ENCODE data around the gene GIPC1. TPM values are rescaled to one million over a fixed set of nuclear protein-coding genes. Genes with fewer than 3 reads are reported as not detected.

GIPC1 gene
- total and polyA plus RNA-seq, 7 experiments from 2014 or later: 21.3 to 46.1 (median 25.9) TPM

DNA sequence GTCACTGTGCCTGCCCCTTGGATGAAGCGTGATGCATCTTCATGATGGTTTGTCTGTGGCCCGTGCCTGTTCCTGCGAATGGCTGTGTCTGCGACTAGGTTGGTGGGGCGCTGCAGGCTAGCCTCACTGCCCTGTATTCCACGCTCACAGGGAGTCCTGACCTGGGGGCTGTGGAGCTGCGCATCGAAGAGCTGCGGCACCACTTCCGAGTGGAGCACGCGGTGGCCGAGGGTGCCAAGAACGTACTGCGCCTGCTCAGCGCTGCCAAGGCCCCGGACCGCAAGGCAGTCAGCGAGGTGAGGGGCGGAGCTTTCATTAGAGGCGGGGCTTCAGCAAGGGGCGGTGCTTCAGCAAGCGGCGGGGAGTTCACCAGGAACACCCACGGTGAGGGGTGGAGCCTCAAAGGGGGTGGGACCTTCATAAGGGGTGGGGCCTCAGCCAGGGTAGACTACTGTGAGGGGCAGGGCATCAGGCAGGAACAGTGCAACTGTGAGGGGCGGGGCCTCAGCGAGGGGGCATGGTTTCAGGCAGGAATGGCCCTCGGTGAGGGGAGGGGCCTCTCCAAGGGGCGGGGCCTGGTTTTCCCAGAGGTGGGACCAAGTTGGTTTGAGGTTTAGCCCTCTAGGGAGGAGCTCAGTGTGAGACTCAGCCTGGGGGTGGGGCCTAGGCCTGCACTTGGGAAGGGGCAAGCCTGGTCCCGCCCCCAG, 45.6 kb downstream of the GIPC1 start:
- Mint-ChIP-seq H3K36me3 (peaks cover 0 to 41% (median 30%) of the 10 kb centered on the region in 5 donors), H3K27ac (peak overlapping the region in 6 of 9 donors; percentile 28 to 78 (median 64))

DNA sequence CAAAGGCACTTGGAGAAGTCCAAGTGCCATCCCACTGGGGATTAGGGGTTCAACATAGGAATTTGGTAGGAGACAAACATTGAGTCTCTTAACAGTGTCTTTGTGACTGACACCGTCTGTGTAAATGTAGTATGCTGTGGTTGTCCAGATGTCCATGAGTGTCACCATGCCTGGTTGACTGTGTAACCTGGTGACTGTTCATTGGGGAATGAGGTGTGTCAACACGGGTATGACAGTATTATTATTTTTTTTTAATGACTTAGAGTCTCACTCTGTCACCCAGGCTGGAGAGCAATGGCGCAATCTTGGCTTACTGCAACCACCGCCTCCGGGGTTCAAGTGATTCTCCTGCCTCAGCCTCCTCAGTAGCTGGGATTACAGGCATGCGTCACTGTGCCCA, 46.6 kb downstream of the GIPC1 start:
- ATAC-seq: no peak
- intact Hi-C loops (cut with micrococcal nuclease): no loop called here
- no peak overlapping the region for H3K4me3 Mint-ChIP-seq
- Histone ChIP-seq H3K27ac (ENCODE audit: low read depth, low read length) (no peak overlapping the region), H3K4me1 (ENCODE audit: control insufficient read depth in 2 of 2, insufficient read depth in 2 of 2, low read length in 2 of 2) (peaks cover 0 to 5% of the 10 kb centered on the region in 2 donors), H3K4me3 (ENCODE audit: low read length) (no peak overlapping the region), H3K27me3 (ENCODE audit: control insufficient read depth in 2 of 2, insufficient read depth in 2 of 2, low read length in 2 of 2) (no peaks in the 10 kb centered on the region), H3K36me3 (ENCODE audit: control insufficient read depth in 2 of 3, insufficient read depth in 3 of 3, low read length in 3 of 3) (peaks cover 37 to 94% (median 43%) of the 10 kb centered on the region in 3 experiments), H3K9me3 (ENCODE audit: control insufficient read depth in 2 of 3, low read length in 3 of 3) (no peaks in the 10 kb centered on the region)
- H3K27ac Mint-ChIP-seq: peak overlapping the region in 3 of 9 donors; percentile 16 to 61 (median 17)
- no peaks in the 10 kb centered on the region for H3K9me3 Mint-ChIP-seq
- CTCF ChIA-PET: no interaction called here
- POLR2A ChIA-PET: no interaction called here
- peaks cover 4 to 42% (median 34%) of the 10 kb centered on the region in 5 donors for H3K36me3 Mint-ChIP-seq
- H3K4me1 Mint-ChIP-seq: peaks cover 6 to 28% (median 23%) of the 10 kb centered on the region in 7 donors
- no peak for DNase-seq
- H3K27me3 Mint-ChIP-seq: no peaks in the 10 kb centered on the region

More for the DNA sequence above, 45.6 kb downstream of the GIPC1 start:
- H3K27ac ChIP-seq (ENCODE audit: low read depth, low read length): no peak overlapping the region
- peaks cover 37 to 94% (median 40%) of the 10 kb centered on the region in 3 experiments for H3K36me3 ChIP-seq (ENCODE audit: control insufficient read depth in 2 of 3, insufficient read depth in 3 of 3, low read length in 3 of 3)
- Mint-ChIP-seq H3K27me3 (no peaks in the 10 kb centered on the region), H3K4me3 (no peak overlapping the region), H3K4me1 (peaks cover 0 to 20% (median 18%) of the 10 kb centered on the region in 7 donors), H3K9me3 (no peaks in the 10 kb centered on the region)
- ATAC-seq (peak; percentile 97), DNase-seq (peak in 8 of 9 donors; percentile 37 to 71 (median 54))
- H3K4me1 ChIP-seq (ENCODE audit: control insufficient read depth in 2 of 2, insufficient read depth in 2 of 2, low read length in 2 of 2): peaks cover 0 to 5% of the 10 kb centered on the region in 2 donors
- no peak overlapping the region for H3K4me3 ChIP-seq (ENCODE audit: low read length)
- ChIA-PET CTCF (interaction anchor here (0.6 kb wide), 1 partner anchor 29 kb away, joined by 3 read pairs; no protein-coding TSS in a partner anchor), POLR2A (no interaction called here)
- no peaks in the 10 kb centered on the region for H3K27me3 ChIP-seq (ENCODE audit: control insufficient read depth in 2 of 2, insufficient read depth in 2 of 2, low read length in 2 of 2)
- no peaks in the 10 kb centered on the region for H3K9me3 ChIP-seq (ENCODE audit: control insufficient read depth in 2 of 3, low read length in 3 of 3)
- intact Hi-C loops (cut with micrococcal nuclease): no loop called here

DNA sequence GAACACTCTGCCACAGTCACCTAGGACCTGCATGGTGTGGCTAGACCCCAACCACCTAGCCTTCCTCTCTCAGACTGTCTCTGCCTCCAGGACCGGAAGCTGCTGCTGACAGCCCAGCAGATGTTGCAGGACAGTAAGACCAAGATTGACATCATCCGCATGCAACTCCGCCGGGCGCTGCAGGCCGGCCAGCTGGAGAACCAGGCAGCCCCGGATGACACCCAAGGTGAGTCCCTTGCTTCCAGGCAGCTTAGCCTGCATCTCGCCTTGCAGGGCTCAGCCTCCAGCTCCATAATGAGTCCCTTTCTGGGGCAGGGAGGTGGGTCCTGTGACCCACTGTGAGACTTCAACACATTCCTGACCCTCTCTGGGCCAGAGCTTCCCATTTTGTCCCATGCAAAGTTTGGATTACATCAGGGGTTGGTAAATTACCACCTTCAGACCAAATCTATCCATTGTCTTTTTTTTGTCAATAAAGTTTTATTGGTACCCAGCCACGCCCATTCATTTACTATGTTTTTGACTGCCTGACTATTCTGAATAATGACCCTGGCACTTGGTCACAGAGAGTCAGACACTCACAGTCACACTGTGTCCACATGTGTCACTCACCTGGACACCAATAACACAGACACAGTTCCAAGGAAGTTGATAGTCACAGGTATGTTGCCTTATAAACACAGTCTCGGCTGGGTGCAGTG, 49.4 kb downstream of the GIPC1 start:
- H3K27me3 Mint-ChIP-seq: no peaks in the 10 kb centered on the region
- no peaks in the 10 kb centered on the region for H3K27me3 ChIP-seq (ENCODE audit: control insufficient read depth in 2 of 2, insufficient read depth in 2 of 2, low read length in 2 of 2)
- ATAC-seq (no peak), DNase-seq (no peak)
- H3K36me3 ChIP-seq (ENCODE audit: control insufficient read depth in 2 of 3, insufficient read depth in 3 of 3, low read length in 3 of 3): peaks cover 49 to 96% (median 52%) of the 10 kb centered on the region in 3 experiments
- peak overlapping the region in 4 of 9 donors; percentile 25 to 72 (median 30) for H3K27ac Mint-ChIP-seq
- intact Hi-C loops (cut with micrococcal nuclease): no loop called here
- no peak overlapping the region for H3K4me3 ChIP-seq (ENCODE audit: low read length)
- CTCF ChIA-PET: interaction anchor here (0.6 kb wide), 1 partner anchor 296 kb away, joined by 3 read pairs; no protein-coding TSS in a partner anchor
- peak overlapping the region in 1 of 10 donors; percentile 16 for H3K4me3 Mint-ChIP-seq
- H3K27ac ChIP-seq (ENCODE audit: low read depth, low read length): no peak overlapping the region
- POLR2A ChIA-PET: interaction anchor here (1.0 to 1.9 kb wide), 3 partner anchors 26 to 32 kb away, joined by 3 to 7 read pairs (median 5); no protein-coding TSS in a partner anchor
- H3K4me1 ChIP-seq (ENCODE audit: control insufficient read depth in 2 of 2, insufficient read depth in 2 of 2, low read length in 2 of 2): peaks cover 0 to 10% of the 10 kb centered on the region in 2 donors
- H3K36me3 Mint-ChIP-seq: peaks cover 4 to 59% (median 35%) of the 10 kb centered on the region in 5 donors
- peaks cover 9 to 43% (median 36%) of the 10 kb centered on the region in 7 donors for H3K4me1 Mint-ChIP-seq
- H3K9me3 ChIP-seq (ENCODE audit: control insufficient read depth in 2 of 3, low read length in 3 of 3): no peaks in the 10 kb centered on the region
- H3K9me3 Mint-ChIP-seq: no peaks in the 10 kb centered on the region

DNA sequence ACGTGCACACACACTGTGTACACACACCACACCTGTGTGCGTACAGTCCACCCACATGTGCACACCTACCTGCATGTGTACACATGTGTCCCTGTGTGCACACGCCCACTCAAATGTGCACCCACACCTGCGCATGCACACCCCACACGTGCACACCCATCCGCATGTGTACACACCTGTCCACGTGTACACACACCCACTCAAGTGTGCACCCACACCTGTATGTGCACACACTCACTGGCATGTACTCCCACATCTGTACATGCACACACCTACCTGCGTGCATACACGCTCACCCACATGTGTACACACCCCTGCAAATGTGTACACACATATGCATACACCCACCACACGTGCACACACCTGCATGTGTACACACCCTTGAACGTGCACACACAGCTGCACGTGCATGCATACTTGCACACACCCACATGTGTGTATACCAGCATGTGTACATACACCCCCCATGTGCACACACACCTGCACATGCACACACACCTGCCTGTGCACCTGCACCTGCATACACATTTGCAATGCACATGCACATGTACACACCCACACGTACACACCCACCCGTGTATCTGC, 52.2 kb downstream of the GIPC1 start:
- no peaks in the 10 kb centered on the region for H3K9me3 ChIP-seq (ENCODE audit: control insufficient read depth in 2 of 3, low read length in 3 of 3)
- H3K4me3 ChIP-seq (ENCODE audit: low read length): no peak overlapping the region
- intact Hi-C loops (cut with micrococcal nuclease): no loop called here
- no peak for DNase-seq
- Mint-ChIP-seq H3K36me3 (peaks cover 10 to 49% (median 32%) of the 10 kb centered on the region in 5 donors), H3K27me3 (no peaks in the 10 kb centered on the region), H3K4me3 (peak overlapping the region in 2 of 10 donors; percentile 5 to 47), H3K4me1 (peaks cover 31 to 56% (median 46%) of the 10 kb centered on the region in 7 donors), H3K27ac (peak overlapping the region in 2 of 9 donors; percentile 21 to 28), H3K9me3 (no peaks in the 10 kb centered on the region)
- H3K4me1 ChIP-seq (ENCODE audit: control insufficient read depth in 2 of 2, insufficient read depth in 2 of 2, low read length in 2 of 2): peaks cover 21 to 26% of the 10 kb centered on the region in 2 donors
- CTCF ChIA-PET: no interaction called here
- no peak for ATAC-seq
- no peak overlapping the region for H3K27ac ChIP-seq (ENCODE audit: low read depth, low read length)
- H3K27me3 ChIP-seq (ENCODE audit: control insufficient read depth in 2 of 2, insufficient read depth in 2 of 2, low read length in 2 of 2): no peaks in the 10 kb centered on the region
- H3K36me3 ChIP-seq (ENCODE audit: control insufficient read depth in 2 of 3, insufficient read depth in 3 of 3, low read length in 3 of 3): peaks cover 29 to 72% (median 33%) of the 10 kb centered on the region in 3 experiments
- POLR2A ChIA-PET: interaction anchor here (1.0 kb wide), 1 partner anchor 60 kb away, joined by 3 read pairs; no protein-coding TSS in a partner anchor

DNA sequence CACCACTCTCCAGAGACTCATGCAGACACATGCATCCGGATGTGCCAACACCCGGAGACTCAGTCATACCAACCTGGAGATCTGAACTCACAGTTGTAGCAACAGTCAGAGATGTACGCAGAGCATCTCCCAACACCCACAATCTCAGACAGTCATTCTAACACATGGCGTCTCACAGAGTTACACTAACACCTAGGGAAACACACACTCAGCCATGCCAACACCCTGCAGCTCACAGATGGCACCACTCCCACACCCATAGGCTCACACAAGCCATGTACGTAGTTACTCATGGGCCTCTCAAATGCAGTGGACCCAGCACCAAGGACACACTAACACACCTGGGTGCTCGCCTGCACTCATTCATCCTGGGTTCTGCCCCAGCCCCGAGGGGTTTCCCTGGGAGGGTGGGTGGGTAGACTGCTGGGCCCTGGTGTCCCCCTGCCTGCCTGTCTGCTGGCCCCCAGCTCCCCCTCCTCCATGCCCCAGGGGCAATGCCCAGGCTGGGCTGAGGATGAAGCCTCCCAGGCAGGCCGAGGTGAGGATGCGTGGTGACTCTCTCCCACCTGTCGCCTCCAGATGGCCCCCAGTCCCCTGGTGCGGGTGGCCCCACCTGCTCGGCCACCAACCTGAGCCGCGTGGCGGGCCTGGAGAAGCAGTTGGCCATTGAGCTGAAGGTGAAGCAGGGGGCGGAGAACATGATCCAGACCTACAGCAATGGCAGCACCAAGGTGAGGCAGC, 52.9 kb downstream of the GIPC1 start:
- H3K36me3 Mint-ChIP-seq: peaks cover 10 to 46% (median 27%) of the 10 kb centered on the region in 5 donors
- H3K27ac Mint-ChIP-seq: peak overlapping the region in 6 of 9 donors; percentile 9 to 72 (median 28)
- DNase-seq: no peak
- H3K36me3 ChIP-seq (ENCODE audit: control insufficient read depth in 2 of 3, insufficient read depth in 3 of 3, low read length in 3 of 3): peaks cover 23 to 65% (median 28%) of the 10 kb centered on the region in 3 experiments
- no peak overlapping the region for H3K27ac ChIP-seq (ENCODE audit: low read depth, low read length)
- POLR2A ChIA-PET: interaction anchor here (0.6 to 7.0 kb wide), 3 partner anchors 24 to 1523 kb away, joined by 3 to 37 read pairs (median 3); partner anchors contain the start of gene DDX39A
- H3K27me3 Mint-ChIP-seq: no peaks in the 10 kb centered on the region
- H3K4me3 ChIP-seq (ENCODE audit: low read length): no peak overlapping the region
- peaks cover 24 to 26% of the 10 kb centered on the region in 2 donors for H3K4me1 ChIP-seq (ENCODE audit: control insufficient read depth in 2 of 2, insufficient read depth in 2 of 2, low read length in 2 of 2)
- intact Hi-C loops (cut with micrococcal nuclease): no loop called here
- H3K9me3 ChIP-seq (ENCODE audit: control insufficient read depth in 2 of 3, low read length in 3 of 3): no peaks in the 10 kb centered on the region
- ATAC-seq: no peak
- no peaks in the 10 kb centered on the region for H3K27me3 ChIP-seq (ENCODE audit: control insufficient read depth in 2 of 2, insufficient read depth in 2 of 2, low read length in 2 of 2)
- CTCF ChIA-PET: no interaction called here
- no peaks in the 10 kb centered on the region for H3K9me3 Mint-ChIP-seq
- peak overlapping the region in 8 of 10 donors; percentile 18 to 99 (median 40) for H3K4me3 Mint-ChIP-seq
- peaks cover 31 to 58% (median 46%) of the 10 kb centered on the region in 7 donors for H3K4me1 Mint-ChIP-seq

All from naive thymus-derived CD4-positive, alpha-beta T cell (primary cell).